Measurements from ENCODE around the gene SLC25A36. TPM values are rescaled to one million over a fixed set of nuclear protein-coding genes. Genes with fewer than 3 reads are reported as not detected.

SLC25A36 gene
- total and polyA plus RNA-seq, 4 donors: 1.5 to 20.5 (median 5.4) TPM

GRCh38 chr3:140911822-140912221 lies 29.8 kb upstream of the SLC25A36 start:
- H3K9ac ChIP-seq (ENCODE audit: low read depth in 1 of 2, low read length in 2 of 2): no peak overlapping the region
- WGBS: 37% methylated on average over 2 of the region's 2 CpGs
- H3K4me1 ChIP-seq (ENCODE audit: control insufficient read depth in 4 of 4, insufficient read depth in 4 of 4, low read length in 3 of 4): peaks cover 0 to 4% (median 1%) of the 10 kb centered on the region in 4 donors
- H3K4me3 ChIP-seq (ENCODE audit: low read depth in 1 of 3, low read length in 3 of 3): no peak overlapping the region
- TF ChIP-seq MAX (IDR thresholded peaks at IDR 0.05) (no peak), SP1 (IDR thresholded peaks at IDR 0.05) (no peak)
- no peaks in the 10 kb centered on the region for H3K36me3 ChIP-seq (ENCODE audit: control insufficient read depth in 4 of 4, insufficient read depth in 3 of 4, low read depth in 1 of 4, low read length in 3 of 4)
- peaks cover 0 to 16% (median 5%) of the 10 kb centered on the region in 4 donors for H3K27me3 ChIP-seq (ENCODE audit: control insufficient read depth in 4 of 4, insufficient read depth in 4 of 4, low read length in 3 of 4)
- no peak for DNase-seq (ENCODE audit: low spot score)
- no peak overlapping the region for H3K27ac ChIP-seq (ENCODE audit: low read depth in 1 of 2, low read length in 2 of 2)
- no peaks in the 10 kb centered on the region for H3K9me3 ChIP-seq (ENCODE audit: control insufficient read depth in 4 of 4, low read length in 3 of 4)

DNA sequence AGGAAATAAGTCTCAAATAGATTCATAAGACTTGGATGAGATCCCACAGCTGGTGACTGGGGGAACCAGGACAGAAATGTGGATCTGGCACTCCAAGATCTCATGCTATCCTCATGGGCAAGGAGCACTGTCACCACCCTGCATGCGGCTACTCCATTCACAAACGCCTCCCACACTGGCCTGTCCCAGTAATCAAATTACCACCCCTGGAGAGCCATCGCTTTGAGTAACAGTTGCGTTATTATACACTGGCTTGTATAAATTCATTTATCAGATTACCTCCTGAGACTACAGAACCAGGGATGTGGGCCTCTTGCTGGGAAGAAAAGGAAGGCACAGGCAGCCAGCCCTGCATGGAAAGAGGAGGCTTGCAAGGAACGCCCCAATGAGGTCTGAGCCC lies 27.9 kb upstream of the SLC25A36 start:
- Histone ChIP-seq H3K27ac (ENCODE audit: low read depth in 1 of 2, low read length in 2 of 2) (no peak overlapping the region), H3K36me3 (ENCODE audit: control insufficient read depth in 4 of 4, insufficient read depth in 3 of 4, low read depth in 1 of 4, low read length in 3 of 4) (no peaks in the 10 kb centered on the region), H3K9me3 (ENCODE audit: control insufficient read depth in 4 of 4, low read length in 3 of 4) (no peaks in the 10 kb centered on the region), H3K27me3 (ENCODE audit: control insufficient read depth in 4 of 4, insufficient read depth in 4 of 4, low read length in 3 of 4) (peaks cover 0 to 16% (median 7%) of the 10 kb centered on the region in 4 donors), H3K9ac (ENCODE audit: low read depth in 1 of 2, low read length in 2 of 2) (no peak overlapping the region), H3K4me1 (ENCODE audit: control insufficient read depth in 4 of 4, insufficient read depth in 4 of 4, low read length in 3 of 4) (peaks cover 0 to 7% (median 5%) of the 10 kb centered on the region in 4 donors), H3K4me3 (ENCODE audit: low read depth in 1 of 3, low read length in 3 of 3) (no peak overlapping the region)
- DNase-seq (ENCODE audit: low spot score): no peak
- WGBS: 87% methylated on average over 5 of the region's 5 CpGs
- TF ChIP-seq, protein P1, sequence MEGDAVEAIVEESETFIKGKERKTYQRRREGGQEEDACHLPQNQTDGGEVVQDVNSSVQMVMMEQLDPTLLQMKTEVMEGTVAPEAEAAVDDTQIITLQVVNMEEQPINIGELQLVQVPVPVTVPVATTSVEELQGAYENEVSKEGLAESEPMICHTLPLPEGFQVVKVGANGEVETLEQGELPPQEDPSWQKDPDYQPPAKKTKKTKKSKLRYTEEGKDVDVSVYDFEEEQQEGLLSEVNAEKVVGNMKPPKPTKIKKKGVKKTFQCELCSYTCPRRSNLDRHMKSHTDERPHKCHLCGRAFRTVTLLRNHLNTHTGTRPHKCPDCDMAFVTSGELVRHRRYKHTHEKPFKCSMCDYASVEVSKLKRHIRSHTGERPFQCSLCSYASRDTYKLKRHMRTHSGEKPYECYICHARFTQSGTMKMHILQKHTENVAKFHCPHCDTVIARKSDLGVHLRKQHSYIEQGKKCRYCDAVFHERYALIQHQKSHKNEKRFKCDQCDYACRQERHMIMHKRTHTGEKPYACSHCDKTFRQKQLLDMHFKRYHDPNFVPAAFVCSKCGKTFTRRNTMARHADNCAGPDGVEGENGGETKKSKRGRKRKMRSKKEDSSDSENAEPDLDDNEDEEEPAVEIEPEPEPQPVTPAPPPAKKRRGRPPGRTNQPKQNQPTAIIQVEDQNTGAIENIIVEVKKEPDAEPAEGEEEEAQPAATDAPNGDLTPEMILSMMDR (IDR thresholded peaks at IDR 0.05; ENCODE audit: low read depth, low read length, missing input control): no peak
- TF ChIP-seq RXRA (IDR thresholded peaks at IDR 0.05) (no peak), HNF4G (IDR thresholded peaks at IDR 0.05) (no peak), MAX (IDR thresholded peaks at IDR 0.05) (no peak), ATF3 (IDR thresholded peaks at IDR 0.05) (no peak), FOXA1 (IDR thresholded peaks at IDR 0.05) (no peak), EGR1 (IDR thresholded peaks at IDR 0.05; ENCODE audit: low read depth in 2 of 2) (no peak), GABPA (IDR thresholded peaks at IDR 0.05 in 1 of 2, conservative IDR thresholded peaks at IDR 0.05 in 1 of 2) (no peak), TAF1 (conservative IDR thresholded peaks at IDR 0.05) (no peak), HNF4A (conservative IDR thresholded peaks at IDR 0.05) (no peak), FOXA2 (IDR thresholded peaks at IDR 0.05) (no peak), SP1 (IDR thresholded peaks at IDR 0.05) (no peak)
- TF ChIP-seq, protein P2, sequence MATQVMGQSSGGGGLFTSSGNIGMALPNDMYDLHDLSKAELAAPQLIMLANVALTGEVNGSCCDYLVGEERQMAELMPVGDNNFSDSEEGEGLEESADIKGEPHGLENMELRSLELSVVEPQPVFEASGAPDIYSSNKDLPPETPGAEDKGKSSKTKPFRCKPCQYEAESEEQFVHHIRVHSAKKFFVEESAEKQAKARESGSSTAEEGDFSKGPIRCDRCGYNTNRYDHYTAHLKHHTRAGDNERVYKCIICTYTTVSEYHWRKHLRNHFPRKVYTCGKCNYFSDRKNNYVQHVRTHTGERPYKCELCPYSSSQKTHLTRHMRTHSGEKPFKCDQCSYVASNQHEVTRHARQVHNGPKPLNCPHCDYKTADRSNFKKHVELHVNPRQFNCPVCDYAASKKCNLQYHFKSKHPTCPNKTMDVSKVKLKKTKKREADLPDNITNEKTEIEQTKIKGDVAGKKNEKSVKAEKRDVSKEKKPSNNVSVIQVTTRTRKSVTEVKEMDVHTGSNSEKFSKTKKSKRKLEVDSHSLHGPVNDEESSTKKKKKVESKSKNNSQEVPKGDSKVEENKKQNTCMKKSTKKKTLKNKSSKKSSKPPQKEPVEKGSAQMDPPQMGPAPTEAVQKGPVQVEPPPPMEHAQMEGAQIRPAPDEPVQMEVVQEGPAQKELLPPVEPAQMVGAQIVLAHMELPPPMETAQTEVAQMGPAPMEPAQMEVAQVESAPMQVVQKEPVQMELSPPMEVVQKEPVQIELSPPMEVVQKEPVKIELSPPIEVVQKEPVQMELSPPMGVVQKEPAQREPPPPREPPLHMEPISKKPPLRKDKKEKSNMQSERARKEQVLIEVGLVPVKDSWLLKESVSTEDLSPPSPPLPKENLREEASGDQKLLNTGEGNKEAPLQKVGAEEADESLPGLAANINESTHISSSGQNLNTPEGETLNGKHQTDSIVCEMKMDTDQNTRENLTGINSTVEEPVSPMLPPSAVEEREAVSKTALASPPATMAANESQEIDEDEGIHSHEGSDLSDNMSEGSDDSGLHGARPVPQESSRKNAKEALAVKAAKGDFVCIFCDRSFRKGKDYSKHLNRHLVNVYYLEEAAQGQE (IDR thresholded peaks at IDR 0.05): no peak
- TF ChIP-seq, protein P3, sequence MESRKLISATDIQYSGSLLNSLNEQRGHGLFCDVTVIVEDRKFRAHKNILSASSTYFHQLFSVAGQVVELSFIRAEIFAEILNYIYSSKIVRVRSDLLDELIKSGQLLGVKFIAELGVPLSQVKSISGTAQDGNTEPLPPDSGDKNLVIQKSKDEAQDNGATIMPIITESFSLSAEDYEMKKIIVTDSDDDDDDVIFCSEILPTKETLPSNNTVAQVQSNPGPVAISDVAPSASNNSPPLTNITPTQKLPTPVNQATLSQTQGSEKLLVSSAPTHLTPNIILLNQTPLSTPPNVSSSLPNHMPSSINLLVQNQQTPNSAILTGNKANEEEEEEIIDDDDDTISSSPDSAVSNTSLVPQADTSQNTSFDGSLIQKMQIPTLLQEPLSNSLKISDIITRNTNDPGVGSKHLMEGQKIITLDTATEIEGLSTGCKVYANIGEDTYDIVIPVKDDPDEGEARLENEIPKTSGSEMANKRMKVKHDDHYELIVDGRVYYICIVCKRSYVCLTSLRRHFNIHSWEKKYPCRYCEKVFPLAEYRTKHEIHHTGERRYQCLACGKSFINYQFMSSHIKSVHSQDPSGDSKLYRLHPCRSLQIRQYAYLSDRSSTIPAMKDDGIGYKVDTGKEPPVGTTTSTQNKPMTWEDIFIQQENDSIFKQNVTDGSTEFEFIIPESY (IDR thresholded peaks at IDR 0.05): no peak
